ENCODE measurements around the gene PPEF1. TPM values are rescaled to one million over a fixed set of nuclear protein-coding genes. Genes with fewer than 3 reads are reported as not detected.

The PPEF1 gene
- total and polyA plus RNA-seq, 11 donors: 0.11 to 0.82 (median 0.60) TPM; not detected in 4

DNA sequence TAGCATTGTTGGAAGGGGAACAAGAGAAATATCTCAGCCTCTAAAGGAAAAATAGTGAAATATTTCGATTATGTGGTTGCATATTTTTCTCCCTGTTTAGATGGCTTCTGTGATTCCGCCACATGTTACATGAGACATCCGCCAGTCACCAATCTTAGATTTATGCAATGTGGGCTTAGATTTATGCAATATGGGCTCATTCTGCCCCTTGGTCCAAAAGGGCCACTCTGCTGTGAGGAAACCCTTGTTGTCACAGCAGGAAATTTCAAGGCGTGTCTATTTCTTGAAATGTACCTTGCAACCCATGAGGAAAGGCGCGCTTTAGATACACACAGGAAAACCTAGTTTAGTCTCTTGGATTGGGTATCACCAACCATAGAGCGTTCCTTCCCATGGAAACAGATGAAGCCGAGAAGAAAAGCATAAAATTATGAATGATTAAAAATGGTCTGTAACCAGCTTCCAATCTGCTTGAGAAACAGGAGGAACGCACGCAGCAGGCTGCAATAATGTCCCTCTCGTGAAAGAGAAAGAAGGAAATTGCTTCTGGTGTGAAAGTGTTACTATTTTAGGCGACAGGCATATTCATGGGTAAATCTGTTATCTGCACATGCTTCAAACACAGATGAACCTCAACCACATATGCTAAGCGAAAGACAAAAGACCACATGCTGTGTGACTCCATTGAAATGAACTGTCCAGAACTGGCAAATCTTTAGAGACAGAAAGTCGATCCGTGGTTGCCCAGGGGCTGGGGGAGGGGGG lies 39.2 kb upstream of the PPEF1 start:
- no peak for DNase-seq
- intact Hi-C loops (cut with DNase I): no loop called here
- Histone ChIP-seq H3K4me1 (no peaks in the 10 kb centered on the region), H3K36me3 (no peaks in the 10 kb centered on the region), H3K9me3 (no peaks in the 10 kb centered on the region), H3K4me3 (peak overlapping the region in 1 of 12 donors; percentile 3), H3K27ac (no peak overlapping the region), H3K27me3 (no peaks in the 10 kb centered on the region)
- ATAC-seq: no peak
- no peak for TF ChIP-seq CTCF (IDR thresholded peaks at IDR 0.05)
- no peak for TF ChIP-seq POLR2A (IDR thresholded peaks at IDR 0.05)
- 58 to 70% (median 63%) methylated on average over 15 of the region's 15 CpGs for WGBS, 4 donors

DNA sequence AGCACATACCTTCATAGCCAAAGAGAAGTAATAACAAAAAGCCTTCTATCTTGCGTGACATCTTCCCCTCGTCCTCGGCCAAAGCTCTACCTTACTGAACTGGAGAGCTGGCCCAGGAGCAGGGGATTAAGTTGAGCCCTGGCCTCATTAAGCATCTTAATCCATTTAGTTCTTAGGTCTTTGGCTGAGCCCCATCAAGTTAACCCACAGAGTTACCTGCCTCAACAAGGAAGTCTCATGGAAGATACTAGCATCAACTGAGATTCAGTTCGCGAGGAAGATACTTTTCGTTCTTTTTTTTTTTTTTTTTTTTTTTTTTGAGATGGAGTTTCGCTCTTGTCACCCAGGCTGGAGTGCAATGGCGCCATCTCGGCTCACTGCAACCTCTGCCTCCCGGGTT lies 35.4 kb upstream of the PPEF1 start, which contains the start of gene RS1:
TSS of gene RS1 (minus strand) at position 101 of the 400 bp plus-strand sequence. CDS start at position 61, 40 bp downstream.
- intact Hi-C loops (cut with DNase I): loop anchor here in 9 of 10 donors (5.0 to 10.0 kb wide), 5 partner anchors 203 to 247 kb away; partner anchors contain the start of gene CDKL5 (in 6 of the 9)
- DNase-seq (no peak), ATAC-seq (no peak)
- Histone ChIP-seq H3K27ac (no peak within 1 kb of the TSS), H3K36me3 (no peaks in the 10 kb centered on the region), H3K27me3 (peaks cover 0 to 4% (median 0%) of the 10 kb centered on the region in 9 donors), H3K4me1 (no peaks in the 10 kb centered on the region), H3K4me3 (no peak within 1 kb of the TSS), H3K9me3 (no peaks in the 10 kb centered on the region)
- TF ChIP-seq CTCF (IDR thresholded peaks at IDR 0.05) (no peak), POLR2A (IDR thresholded peaks at IDR 0.05) (no peak)
- 80 to 91% (median 84%) methylated on average over 10 of the region's 10 CpGs for WGBS, 4 donors

DNA sequence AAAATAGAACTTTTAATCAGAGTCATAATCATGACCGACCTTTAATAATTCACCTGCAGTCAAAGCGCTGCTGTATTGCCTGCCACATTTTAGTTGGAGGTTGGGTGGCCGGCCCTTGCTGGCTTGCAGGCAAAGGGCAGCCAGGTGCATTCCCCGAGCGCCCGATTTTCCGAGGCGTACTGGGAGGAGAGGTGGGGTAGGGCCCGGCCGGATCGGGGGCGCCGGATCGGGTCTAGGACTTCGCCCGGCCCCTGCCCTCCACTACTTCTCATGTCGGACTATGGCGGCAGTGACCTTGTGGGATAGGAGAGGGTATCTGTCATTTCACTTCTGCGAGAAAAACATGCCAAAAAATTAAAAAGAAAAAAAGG lies 33.0 kb upstream of the PPEF1 start:
- peak in 4 of 5 donors; percentile 11 to 54 (median 26) for DNase-seq
- no peaks in the 10 kb centered on the region for H3K4me1 ChIP-seq
- TF ChIP-seq CTCF (IDR thresholded peaks at IDR 0.05) (no peak), POLR2A (IDR thresholded peaks at IDR 0.05) (no peak)

More for the DNA sequence above, 33.0 kb upstream of the PPEF1 start:
- no peaks in the 10 kb centered on the region for H3K36me3 ChIP-seq
- intact Hi-C loops (cut with DNase I): loop anchor here in 9 of 10 donors (2.0 to 10.0 kb wide), 6 partner anchors 200 to 250 kb away; partner anchors contain the start of gene CDKL5 (in 6 of the 9)
- 2 to 32% (median 15%) methylated on average over 19 of the region's 19 CpGs for WGBS, 4 donors
- ATAC-seq: peak; percentile 50 to 63 (median 52)
- peak overlapping the region in 11 of 12 donors; percentile 60 to 93 (median 70) for H3K4me3 ChIP-seq
- H3K27ac ChIP-seq: peak overlapping the region in 11 of 12 donors; percentile 48 to 92 (median 82)
- H3K9me3 ChIP-seq: no peaks in the 10 kb centered on the region
- peaks cover 0 to 4% (median 0%) of the 10 kb centered on the region in 9 donors for H3K27me3 ChIP-seq
